ENCODE measurements around the gene HSF5.

DNA sequence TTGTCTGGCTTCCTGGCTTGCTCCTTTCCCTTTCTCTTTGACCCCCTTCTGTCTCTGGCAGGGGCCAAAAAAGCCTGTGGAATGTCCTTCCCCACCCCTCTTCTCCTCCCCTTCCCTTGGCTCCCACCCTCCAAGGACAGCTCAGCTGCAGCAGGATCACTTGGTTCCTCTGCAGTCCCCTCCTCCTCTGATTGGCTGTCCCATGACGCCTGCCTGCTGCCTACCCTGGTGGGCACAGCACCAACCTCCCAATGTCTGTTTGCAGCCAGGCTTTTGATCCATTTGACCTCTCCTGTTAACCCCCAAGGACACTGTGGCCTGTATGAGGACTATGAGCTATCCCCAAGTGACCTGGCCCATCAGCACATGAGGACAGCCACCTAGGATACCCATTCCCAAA, 41.1 kb upstream of the HSF5 start:
- TF ChIP-seq, protein P1, sequence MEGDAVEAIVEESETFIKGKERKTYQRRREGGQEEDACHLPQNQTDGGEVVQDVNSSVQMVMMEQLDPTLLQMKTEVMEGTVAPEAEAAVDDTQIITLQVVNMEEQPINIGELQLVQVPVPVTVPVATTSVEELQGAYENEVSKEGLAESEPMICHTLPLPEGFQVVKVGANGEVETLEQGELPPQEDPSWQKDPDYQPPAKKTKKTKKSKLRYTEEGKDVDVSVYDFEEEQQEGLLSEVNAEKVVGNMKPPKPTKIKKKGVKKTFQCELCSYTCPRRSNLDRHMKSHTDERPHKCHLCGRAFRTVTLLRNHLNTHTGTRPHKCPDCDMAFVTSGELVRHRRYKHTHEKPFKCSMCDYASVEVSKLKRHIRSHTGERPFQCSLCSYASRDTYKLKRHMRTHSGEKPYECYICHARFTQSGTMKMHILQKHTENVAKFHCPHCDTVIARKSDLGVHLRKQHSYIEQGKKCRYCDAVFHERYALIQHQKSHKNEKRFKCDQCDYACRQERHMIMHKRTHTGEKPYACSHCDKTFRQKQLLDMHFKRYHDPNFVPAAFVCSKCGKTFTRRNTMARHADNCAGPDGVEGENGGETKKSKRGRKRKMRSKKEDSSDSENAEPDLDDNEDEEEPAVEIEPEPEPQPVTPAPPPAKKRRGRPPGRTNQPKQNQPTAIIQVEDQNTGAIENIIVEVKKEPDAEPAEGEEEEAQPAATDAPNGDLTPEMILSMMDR (conservative IDR thresholded peaks at IDR 0.05; ENCODE audit: low read depth, low read length), result no peak
- TF ChIP-seq POLR2A (IDR thresholded peaks at IDR 0.05; ENCODE audit: low read depth, low read length) (no peak), RAD21 (IDR thresholded peaks at IDR 0.05; ENCODE audit: low read length) (no peak), MAFK (IDR thresholded peaks at IDR 0.05; ENCODE audit: low read depth, low read length) (no peak), RCOR1 (IDR thresholded peaks at IDR 0.05; ENCODE audit: insufficient replicate concordance, low read length) (no peak), MXI1 (IDR thresholded peaks at IDR 0.05; ENCODE audit: borderline replicate concordance, low read depth, low read length) (no peak), BHLHE40 (IDR thresholded peaks at IDR 0.05; ENCODE audit: low read depth, low read length) (no peak), CEBPB (IDR thresholded peaks at IDR 0.05; ENCODE audit: low read depth, low read length) (no peak), NFE2L2 (IDR thresholded peaks at IDR 0.05; ENCODE audit: low read depth, low read length) (no peak), MAZ (IDR thresholded peaks at IDR 0.05; ENCODE audit: borderline replicate concordance, low read depth, low read length) (no peak), SMC3 (IDR thresholded peaks at IDR 0.05; ENCODE audit: low read depth, low read length) (no peak), FOS (IDR thresholded peaks at IDR 0.05; ENCODE audit: low read depth, low read length) (no peak), CHD1 (IDR thresholded peaks at IDR 0.05; ENCODE audit: low read depth, low read length) (no peak)

Measured in IMR-90 (cell line).